Activated naive CD8-positive, alpha-beta T cell treated with anti-CD3 and anti-CD28 coated beads, Interleukin-2, amount 10 ng/mL, durations not matched to agents 7 days and 5 days (primary cell): ENCODE data around the gene SCMH1. TPM values are rescaled to one million over a fixed set of nuclear protein-coding genes. Genes with fewer than 3 reads are reported as not detected.

Experiments used
- ATAC-seq: fragments of 150-1000 bp; cut with Tn5 transposase; one replicate; pipeline ENCODE4 v1.10.0; 2021; ENCODE audit warnings: low read depth, moderate library complexity
- POLR2A ChIA-PET: fragments of 350-600 bp; sonication (Branson Sonifier 250); formaldehyde crosslinking; loops from one replicate; lab custom pipeline; 2021; ENCODE audit warnings: antibody characterized with exemption; lab: Charles Lee
- DNase-seq: peaks from one replicate; pipeline ENCODE4 v3.0.0; 2021
- H3K27ac Mint-ChIP-seq: one replicate; pipeline ENCODE4 v1.8.0; 2022; ENCODE audit warnings: mild to moderate bottlenecking, mixed read lengths
- H3K27me3 Mint-ChIP-seq: one replicate; pipeline ENCODE4 v1.8.0; 2022; ENCODE audit warnings: mild to moderate bottlenecking, moderate library complexity, mixed read lengths
- H3K36me3 Mint-ChIP-seq: one replicate; pipeline ENCODE4 v1.8.0; 2021; ENCODE audit warnings: mild to moderate bottlenecking, mixed read lengths
- H3K4me1 Mint-ChIP-seq: one replicate; pipeline ENCODE4 v1.8.0; 2021; ENCODE audit warnings: mixed read lengths
- H3K4me3 Mint-ChIP-seq: one replicate; pipeline ENCODE4 v1.8.0; 2022; ENCODE audit warnings: mild to moderate bottlenecking, moderate library complexity, mixed read lengths
- H3K9me3 Mint-ChIP-seq: one replicate; pipeline ENCODE4 v1.8.0; 2021; ENCODE audit warnings: mixed read lengths
- total RNA-seq, 2 experiments: library from RNA; stranded (reverse); gene quantifications; one replicate each; pipeline ENCODE4 v1.2.3, GENCODE V29; 2021

The SCMH1 gene
- total RNA-seq, 2 experiments from 2014 or later, result 24.2 to 25.5 TPM

- POLR2A ChIA-PET, result interaction anchor here (0.6 kb wide), 1 partner anchor 319 kb away, joined by 3 read pairs; no protein-coding TSS in a partner anchor
- DNase-seq (no peak), ATAC-seq (no peak)
- H3K4me3 Mint-ChIP-seq, result no peak overlapping the region
- H3K27ac Mint-ChIP-seq, result no peak overlapping the region
- no peaks in the 10 kb centered on the region for H3K9me3 Mint-ChIP-seq
- H3K36me3 Mint-ChIP-seq, result peaks cover 48% of the 10 kb centered on the region
- H3K4me1 Mint-ChIP-seq, result peaks cover 23% of the 10 kb centered on the region
- H3K27me3 Mint-ChIP-seq, result no peaks in the 10 kb centered on the region
Observed at GRCh38 chr1:40998668-40999067, 243.4 kb downstream of the SCMH1 start.

- no peak overlapping the region for H3K27ac Mint-ChIP-seq
- ATAC-seq, result no peak
- H3K27me3 Mint-ChIP-seq, result no peaks in the 10 kb centered on the region
- DNase-seq, result no peak
- POLR2A ChIA-PET, result interaction anchor here (0.9 kb wide), 1 partner anchor 17 kb away, joined by 3 read pairs; no protein-coding TSS in a partner anchor
- H3K4me1 Mint-ChIP-seq, result peaks cover 10% of the 10 kb centered on the region
- no peaks in the 10 kb centered on the region for H3K9me3 Mint-ChIP-seq
- no peak overlapping the region for H3K4me3 Mint-ChIP-seq
- peaks cover 38% of the 10 kb centered on the region for H3K36me3 Mint-ChIP-seq
Observed at GRCh38 chr1:40997096-40997495, 245.0 kb downstream of the SCMH1 start.

GRCh38 chr1:40989066-40989465, 253.0 kb downstream of the SCMH1 start:
- peaks cover 42% of the 10 kb centered on the region for H3K36me3 Mint-ChIP-seq
- H3K9me3 Mint-ChIP-seq, result no peaks in the 10 kb centered on the region
- POLR2A ChIA-PET, result no interaction called here
- H3K27me3 Mint-ChIP-seq, result no peaks in the 10 kb centered on the region
- H3K4me3 Mint-ChIP-seq, result no peak overlapping the region
- DNase-seq (no peak), ATAC-seq (no peak)
- peaks cover 7% of the 10 kb centered on the region for H3K4me1 Mint-ChIP-seq
- H3K27ac Mint-ChIP-seq, result no peak overlapping the region

GRCh38 chr1:40988280-40988679, 253.8 kb downstream of the SCMH1 start:
- H3K9me3 Mint-ChIP-seq, result no peaks in the 10 kb centered on the region
- H3K27me3 Mint-ChIP-seq, result no peaks in the 10 kb centered on the region
- POLR2A ChIA-PET, result no interaction called here
- peaks cover 12% of the 10 kb centered on the region for H3K4me1 Mint-ChIP-seq
- no peak overlapping the region for H3K27ac Mint-ChIP-seq
- H3K4me3 Mint-ChIP-seq, result no peak overlapping the region
- peaks cover 47% of the 10 kb centered on the region for H3K36me3 Mint-ChIP-seq
- no peak for ATAC-seq
- no peak for DNase-seq

GRCh38 chr1:40987439-40988276, 254.4 kb downstream of the SCMH1 start:
- Mint-ChIP-seq H3K27ac (no peak overlapping the region), H3K9me3 (no peaks in the 10 kb centered on the region), H3K27me3 (no peaks in the 10 kb centered on the region), H3K4me3 (no peak overlapping the region), H3K4me1 (peaks cover 15% of the 10 kb centered on the region), H3K36me3 (peaks cover 49% of the 10 kb centered on the region)
- DNase-seq, result no peak
- POLR2A ChIA-PET, result no interaction called here
- ATAC-seq, result no peak

- POLR2A ChIA-PET, result interaction anchor here (1.3 kb wide), 1 partner anchor 17 kb away, joined by 5 read pairs; no protein-coding TSS in a partner anchor
- ATAC-seq (no peak), DNase-seq (no peak)
- Mint-ChIP-seq H3K4me1 (peaks cover 19% of the 10 kb centered on the region), H3K36me3 (peaks cover 44% of the 10 kb centered on the region), H3K27me3 (no peaks in the 10 kb centered on the region), H3K9me3 (no peaks in the 10 kb centered on the region), H3K27ac (no peak overlapping the region), H3K4me3 (no peak overlapping the region)
Observed at GRCh38 chr1:40986956-40987355, 255.2 kb downstream of the SCMH1 start.

- Mint-ChIP-seq H3K36me3 (peaks cover 40% of the 10 kb centered on the region), H3K9me3 (no peaks in the 10 kb centered on the region), H3K27ac (no peak overlapping the region), H3K4me1 (peaks cover 22% of the 10 kb centered on the region), H3K27me3 (no peaks in the 10 kb centered on the region), H3K4me3 (no peak overlapping the region)
- no peak for DNase-seq
- no peak for ATAC-seq
- POLR2A ChIA-PET, result interaction anchor here (1.3 kb wide), 1 partner anchor 17 kb away, joined by 5 read pairs; no protein-coding TSS in a partner anchor
Observed at GRCh38 chr1:40986328-40986783, 255.8 kb downstream of the SCMH1 start.

GRCh38 chr1:40985875-40986274, 256.2 kb downstream of the SCMH1 start:
- POLR2A ChIA-PET, result interaction anchor here (1.3 to 1.4 kb wide), 2 partner anchors 18 kb away, joined by 3 to 5 read pairs; no protein-coding TSS in a partner anchor
- ATAC-seq (no peak), DNase-seq (no peak)
- Mint-ChIP-seq H3K4me3 (no peak overlapping the region), H3K27me3 (no peaks in the 10 kb centered on the region), H3K9me3 (no peaks in the 10 kb centered on the region), H3K36me3 (peaks cover 43% of the 10 kb centered on the region), H3K27ac (no peak overlapping the region), H3K4me1 (peaks cover 27% of the 10 kb centered on the region)

- POLR2A ChIA-PET, result interaction anchor here (1.4 kb wide), 1 partner anchor 18 kb away, joined by 3 read pairs; no protein-coding TSS in a partner anchor
- peaks cover 42% of the 10 kb centered on the region for H3K36me3 Mint-ChIP-seq
- H3K9me3 Mint-ChIP-seq, result no peaks in the 10 kb centered on the region
- no peak overlapping the region for H3K4me3 Mint-ChIP-seq
- DNase-seq, result no peak
- ATAC-seq, result no peak
- no peak overlapping the region for H3K27ac Mint-ChIP-seq
- no peaks in the 10 kb centered on the region for H3K27me3 Mint-ChIP-seq
- H3K4me1 Mint-ChIP-seq, result peaks cover 31% of the 10 kb centered on the region
Observed at GRCh38 chr1:40985161-40985560, 256.9 kb downstream of the SCMH1 start.

GRCh38 chr1:40984531-40984930, 257.6 kb downstream of the SCMH1 start:
- DNase-seq (no peak), ATAC-seq (no peak)
- Mint-ChIP-seq H3K27me3 (no peaks in the 10 kb centered on the region), H3K4me1 (peaks cover 31% of the 10 kb centered on the region), H3K9me3 (no peaks in the 10 kb centered on the region), H3K36me3 (peaks cover 39% of the 10 kb centered on the region), H3K27ac (no peak overlapping the region), H3K4me3 (no peak overlapping the region)
- POLR2A ChIA-PET, result interaction anchor here (1.4 kb wide), 1 partner anchor 19 kb away, joined by 3 read pairs; no protein-coding TSS in a partner anchor

- POLR2A ChIA-PET, result no interaction called here
- H3K27ac Mint-ChIP-seq, result no peak overlapping the region
- no peak for ATAC-seq
- no peak overlapping the region for H3K4me3 Mint-ChIP-seq
- no peaks in the 10 kb centered on the region for H3K9me3 Mint-ChIP-seq
- no peaks in the 10 kb centered on the region for H3K27me3 Mint-ChIP-seq
- DNase-seq, result no peak
- peaks cover 36% of the 10 kb centered on the region for H3K36me3 Mint-ChIP-seq
- H3K4me1 Mint-ChIP-seq, result peaks cover 31% of the 10 kb centered on the region
Observed at GRCh38 chr1:40984066-40984465, 258.0 kb downstream of the SCMH1 start.

- Mint-ChIP-seq H3K4me1 (peaks cover 34% of the 10 kb centered on the region), H3K36me3 (peaks cover 28% of the 10 kb centered on the region), H3K27ac (no peak overlapping the region), H3K27me3 (no peaks in the 10 kb centered on the region), H3K9me3 (no peaks in the 10 kb centered on the region), H3K4me3 (no peak overlapping the region)
- DNase-seq (no peak), ATAC-seq (no peak)
- POLR2A ChIA-PET, result no interaction called here
Observed at GRCh38 chr1:40983286-40983685, 258.8 kb downstream of the SCMH1 start.

- peaks cover 27% of the 10 kb centered on the region for H3K36me3 Mint-ChIP-seq
- no peaks in the 10 kb centered on the region for H3K9me3 Mint-ChIP-seq
- no peak overlapping the region for H3K27ac Mint-ChIP-seq
- ATAC-seq (no peak), DNase-seq (no peak)
- H3K27me3 Mint-ChIP-seq, result no peaks in the 10 kb centered on the region
- no peak overlapping the region for H3K4me3 Mint-ChIP-seq
- peaks cover 34% of the 10 kb centered on the region for H3K4me1 Mint-ChIP-seq
- POLR2A ChIA-PET, result interaction anchor here (0.9 kb wide), 1 partner anchor 9 kb away, joined by 3 read pairs; no protein-coding TSS in a partner anchor
Observed at GRCh38 chr1:40982721-40983120, 259.4 kb downstream of the SCMH1 start.
